Breast epithelium (tissue), 3 donors: ENCODE results near the gene SLC6A18.

ENCODE experiments used
- CTCF ChIP-seq, 3 donors: fragments of 450-650 bp; IDR thresholded peaks; one replicate each; pipeline ENCODE4 v1.5.1; 2016 to 2017; ENCODE audit warnings: antibody characterized with exemption in 3 of 3, mild to moderate bottlenecking in 3 of 3, moderate library complexity in 3 of 3
- POLR2A ChIP-seq: fragments of 450-650 bp; IDR thresholded peaks from one replicate; pipeline ENCODE4 v1.6.1; 2016; ENCODE audit warnings: antibody characterized with exemption, mild to moderate bottlenecking, moderate library complexity
- POLR2AphosphoS5 ChIP-seq, 3 donors: sonication (generic); formaldehyde crosslinking; IDR thresholded peaks; one replicate each; pipeline ENCODE4 v1.6.1; 2017; ENCODE audit warnings: antibody characterized with exemption in 3 of 3

- TF ChIP-seq CTCF (IDR thresholded peaks at IDR 0.05) (no peak), POLR2AphosphoS5 (IDR thresholded peaks at IDR 0.05) (no peak), POLR2A (no peak)
Observed at GRCh38 chr5:1204693-1205242, 20.4 kb upstream of the SLC6A18 start.
